HCT116 (cell line): Measurements from ENCODE around the gene FREM1. TPM values are rescaled to one million over a fixed set of nuclear protein-coding genes. Genes with fewer than 3 reads are reported as not detected.

Experiments used
- ATAC-seq: fragments of 200-7000 bp; cut with Tn5 transposase; 2 replicates; pipeline ENCODE4 v1.9.1; 2020; ENCODE audit warnings: mild to moderate bottlenecking, moderate library complexity
- BruUV-seq: library from RNA; stranded (reverse); fragments of 400-500 nt; replicated peaks from 2 replicates; lab custom pipeline; 2021; lab: Mats Ljungman, UMichigan
- CTCF ChIA-PET: fragments of 300-600 bp; sonication (Branson Sonifier 250); formaldehyde crosslinking; loops from one replicate; lab custom pipeline; 2021; ENCODE audit warnings: antibody characterized with exemption; lab: Charles Lee
- POLR2A ChIA-PET: fragments of 300-600, 350-600 bp; sonication (Branson Sonifier 250); formaldehyde crosslinking; loops from one replicate; lab custom pipeline; 2021; ENCODE audit warnings: antibody characterized with exemption; lab: Charles Lee
- RAD21 ChIA-PET, 2 experiments: fragments of 300-600 bp; sonication (Branson Sonifier 250); formaldehyde crosslinking; loops; one replicate each; lab custom pipeline; 2023; ENCODE audit warnings: low total read pairs in 2 of 2; ENCODE audit not compliant: uncharacterized antibody in 2 of 2, unreplicated experiment in 2 of 2, low non-redundant PET in 1 of 2; lab: Charles Lee
- DNase-seq: peaks from one replicate; pipeline ENCODE4 v3.0.0-alpha.2; 2010; ENCODE audit warnings: low read depth, low spot score
- H2AFZ ChIP-seq: fragments of 200-600 bp; shearing (Covaris generic), sonication (generic); 2 replicates; pipeline ENCODE4 v1.6.1; 2017; ENCODE audit warnings: low read depth, mixed run types, mixed read lengths, antibody characterized with exemption, low read length; ENCODE audit not compliant: poor library complexity, severe bottlenecking
- H3K27ac ChIP-seq: 2 replicates; pipeline ENCODE4 v1.5.1; 2012; ENCODE audit warnings: low read depth, low read length
- H3K27me3 ChIP-seq: fragments of 200-600 bp; sonication (generic); 2 replicates; pipeline ENCODE4 v1.6.1; 2016; ENCODE audit warnings: mixed run types, low read length, mixed read lengths; ENCODE audit not compliant: insufficient read depth
- H3K36me3 ChIP-seq, 2 experiments: fragments of 200-500 bp in 1 of 2; fragments of 200-600 bp in 1 of 2; sonication (Bioruptor generic) in 1 of 2; sonication (generic) in 1 of 2; 2 replicates each; pipeline versions ENCODE4 v1.5.1 to v1.6.1; 2014 to 2016; ENCODE audit warnings: low read length in 2 of 2, inconsistent platforms in 1 of 2, mixed read lengths in 1 of 2, mixed run types in 1 of 2; ENCODE audit not compliant: insufficient read depth in 2 of 2, control insufficient read depth in 1 of 2
- H3K4me1 ChIP-seq, 2 experiments: fragments of 200-600 bp in 1 of 2; sonication (generic) in 1 of 2; 2 replicates each; pipeline versions ENCODE4 v1.5.1 to v1.6.1; 2012 to 2017; ENCODE audit warnings: low read length in 2 of 2, inconsistent platforms in 1 of 2, mild to moderate bottlenecking in 1 of 2, mixed read lengths in 1 of 2, mixed run types in 1 of 2, moderate library complexity in 1 of 2; ENCODE audit not compliant: insufficient read depth in 2 of 2, control insufficient read depth in 1 of 2
- H3K4me2 ChIP-seq: fragments of 200-600 bp; sonication (generic); 2 replicates; pipeline ENCODE4 v1.6.1; 2017; ENCODE audit warnings: mixed run types, low read length, mixed read lengths
- H3K4me3 ChIP-seq, 2 experiments: fragments of 200-600 bp in 1 of 2; sonication (generic) in 1 of 2; replicated peaks in 1 of 2; 2 replicates each; pipeline ENCODE4 v1.5.1; 2011 to 2016; ENCODE audit warnings: low read length in 2 of 2, control low read depth in 1 of 2, low read depth in 1 of 2, mild to moderate bottlenecking in 1 of 2, mixed read lengths in 1 of 2, mixed run types in 1 of 2
- H3K79me2 ChIP-seq: fragments of 200-600 bp; sonication (generic); 2 replicates; pipeline ENCODE4 v1.6.1; 2017; ENCODE audit warnings: mild to moderate bottlenecking, mixed run types, low read length, moderate library complexity, mixed read lengths; ENCODE audit not compliant: insufficient read depth
- H3K9ac ChIP-seq: fragments of 200-600 bp; sonication (generic); 2 replicates; pipeline ENCODE4 v1.6.1; 2016; ENCODE audit warnings: low read length, mixed read lengths
- H3K9me2 ChIP-seq: fragments of 200-600 bp; sonication (generic), shearing (Covaris generic); 2 replicates; pipeline ENCODE4 v1.6.1; 2017; ENCODE audit warnings: mixed run types, mild to moderate bottlenecking, moderate library complexity; ENCODE audit not compliant: insufficient read depth
- H3K9me3 ChIP-seq, 2 experiments: fragments of 200-500 bp in 1 of 2; fragments of 200-600 bp in 1 of 2; sonication (Bioruptor generic) in 1 of 2; sonication (generic) in 1 of 2; 2 replicates each; pipeline ENCODE4 v1.6.1; 2014 to 2017; ENCODE audit warnings: low read length in 2 of 2, mixed read lengths in 2 of 2, inconsistent platforms in 1 of 2, low read depth in 1 of 2, mild to moderate bottlenecking in 1 of 2, mixed run types in 1 of 2, moderate library complexity in 1 of 2; ENCODE audit not compliant: control insufficient read depth in 1 of 2, insufficient read depth in 1 of 2
- H4K20me1 ChIP-seq: fragments of 200-600 bp; sonication (generic), shearing (Covaris generic); 2 replicates; pipeline ENCODE4 v1.6.1; 2017; ENCODE audit warnings: mixed run types, mild to moderate bottlenecking, moderate library complexity; ENCODE audit not compliant: insufficient read depth
- CBX3 ChIP-seq: IDR thresholded peaks from 2 replicates; pipeline ENCODE4 v1.6.1; 2012; ENCODE audit warnings: low read depth
- CEBPB ChIP-seq: IDR thresholded peaks from 2 replicates; pipeline ENCODE4 v1.6.1; 2012; ENCODE audit warnings: low read depth
- EGR1 ChIP-seq: IDR thresholded peaks from 2 replicates; pipeline ENCODE4 v1.6.1; 2012; ENCODE audit warnings: low read depth
- ELF1 ChIP-seq: IDR thresholded peaks from 2 replicates; pipeline ENCODE4 v1.6.1; 2012; ENCODE audit warnings: low read depth, borderline replicate concordance
- EZH2phosphoT487 ChIP-seq: fragments of 200-600 bp; IDR thresholded peaks from 2 replicates; pipeline ENCODE4 v1.6.1; 2018; ENCODE audit warnings: antibody characterized with exemption, borderline replicate concordance
- FOSL1 ChIP-seq: IDR thresholded peaks from 2 replicates; pipeline ENCODE4 v1.6.1; 2012; ENCODE audit warnings: low read depth
- JUND ChIP-seq: IDR thresholded peaks from 2 replicates; pipeline ENCODE4 v1.6.1; 2012
- RAD21 ChIP-seq: IDR thresholded peaks from 2 replicates; pipeline ENCODE4 v1.6.1; 2012; ENCODE audit warnings: low read depth, mild to moderate bottlenecking
- SIN3A ChIP-seq: IDR thresholded peaks from 2 replicates; pipeline ENCODE4 v1.6.1; 2012; ENCODE audit warnings: low read depth
- TCF7L2 ChIP-seq: IDR thresholded peaks from 2 replicates; pipeline ENCODE4 v1.7.0; 2011; ENCODE audit warnings: borderline replicate concordance, inconsistent platforms; ENCODE audit not compliant: insufficient read depth, insufficient read length; ENCODE audit errors: extremely low read depth
- YY1 ChIP-seq: IDR thresholded peaks from 2 replicates; pipeline ENCODE4 v1.6.1; 2011; ENCODE audit warnings: low read length, low read depth, moderate library complexity, mild to moderate bottlenecking; ENCODE audit not compliant: insufficient replicate concordance; ENCODE audit errors: extremely low read depth
- ZFX ChIP-seq: fragments of 450-650 bp; IDR thresholded peaks from 2 replicates; pipeline ENCODE4 v1.6.1; 2017
- ZNF274 ChIP-seq: fragments of 200-500 bp; sonication (Bioruptor generic); IDR thresholded peaks from 2 replicates; pipeline ENCODE4 v1.6.1; 2014; ENCODE audit warnings: mild to moderate bottlenecking, low read depth, low read length, inconsistent platforms
- intact Hi-C: fragments of 100-400 bp; cut with micrococcal nuclease; formaldehyde crosslinking; loops from 2 replicates; pipeline ENCODE4 v1.10.0; 2022
- total RNA-seq: library from RNA; stranded (reverse); gene quantifications from one replicate; pipeline ENCODE4 v1.2.1, GENCODE V29; 2021; ENCODE audit not compliant: unreplicated experiment
- TF ChIP-seq, protein P1 (sequence below): IDR thresholded peaks from 2 replicates; pipeline ENCODE4 v1.6.1; 2012
- TF ChIP-seq, protein P2 (sequence below): IDR thresholded peaks from 2 replicates; pipeline ENCODE4 v1.6.1; 2011; ENCODE audit warnings: mild to moderate bottlenecking, low read length, moderate library complexity; ENCODE audit not compliant: insufficient replicate concordance; ENCODE audit errors: extremely low read depth
- TF ChIP-seq, protein P3 (sequence below): IDR thresholded peaks from 2 replicates; pipeline ENCODE4 v1.6.1; 2012; ENCODE audit warnings: low read depth

FREM1 gene
- total RNA-seq, 1 experiment from 2014 or later = 0.12 TPM

DNA sequence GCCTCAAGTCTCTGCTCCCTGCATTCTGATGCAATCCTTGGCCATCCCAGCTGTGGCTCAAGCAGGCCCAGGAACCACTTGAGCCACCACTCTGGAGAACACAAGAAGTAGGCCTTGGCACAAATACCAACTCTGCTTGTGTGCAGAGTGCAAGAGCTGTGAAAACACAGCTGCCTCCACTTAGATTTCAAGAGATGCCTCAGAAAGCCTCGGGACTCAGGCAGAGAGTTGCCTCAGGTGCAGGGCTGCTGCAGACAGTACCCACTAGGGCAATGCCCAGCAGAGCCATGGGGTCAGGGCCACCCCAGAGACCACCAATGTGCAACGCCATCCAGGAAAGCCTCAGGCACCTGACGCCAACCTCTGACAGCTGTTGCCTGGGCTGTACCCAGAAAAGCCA, 82.4 kb downstream of the FREM1 start:
- ChIA-PET RAD21 (no interaction called here), CTCF (no interaction called here), POLR2A (no interaction called here)
- no peaks in the 10 kb centered on the region for H3K9me2 ChIP-seq
- H3K27ac ChIP-seq = no peak overlapping the region
- no peaks in the 10 kb centered on the region for H4K20me1 ChIP-seq
- intact Hi-C loops = no loop called here
- no peak overlapping the region for H3K4me2 ChIP-seq
- no peak overlapping the region for H3K9ac ChIP-seq
- H2AFZ ChIP-seq = no peak overlapping the region
- no peaks in the 10 kb centered on the region; the same call in 1 of the 2 replicates for H3K27me3 ChIP-seq
- TF ChIP-seq ZNF274 (no peak), FOSL1 (no peak), EZH2phosphoT487 (no peak), CBX3 (no peak), ELF1 (no peak), CEBPB (no peak), ZFX (no peak), EGR1 (no peak), RAD21 (no peak), JUND (no peak), SIN3A (no peak), TCF7L2 (no peak), YY1 (no peak)
- TF ChIP-seq, protein P1, sequence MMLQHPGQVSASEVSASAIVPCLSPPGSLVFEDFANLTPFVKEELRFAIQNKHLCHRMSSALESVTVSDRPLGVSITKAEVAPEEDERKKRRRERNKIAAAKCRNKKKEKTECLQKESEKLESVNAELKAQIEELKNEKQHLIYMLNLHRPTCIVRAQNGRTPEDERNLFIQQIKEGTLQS = no peak
- TF ChIP-seq, protein P2, sequence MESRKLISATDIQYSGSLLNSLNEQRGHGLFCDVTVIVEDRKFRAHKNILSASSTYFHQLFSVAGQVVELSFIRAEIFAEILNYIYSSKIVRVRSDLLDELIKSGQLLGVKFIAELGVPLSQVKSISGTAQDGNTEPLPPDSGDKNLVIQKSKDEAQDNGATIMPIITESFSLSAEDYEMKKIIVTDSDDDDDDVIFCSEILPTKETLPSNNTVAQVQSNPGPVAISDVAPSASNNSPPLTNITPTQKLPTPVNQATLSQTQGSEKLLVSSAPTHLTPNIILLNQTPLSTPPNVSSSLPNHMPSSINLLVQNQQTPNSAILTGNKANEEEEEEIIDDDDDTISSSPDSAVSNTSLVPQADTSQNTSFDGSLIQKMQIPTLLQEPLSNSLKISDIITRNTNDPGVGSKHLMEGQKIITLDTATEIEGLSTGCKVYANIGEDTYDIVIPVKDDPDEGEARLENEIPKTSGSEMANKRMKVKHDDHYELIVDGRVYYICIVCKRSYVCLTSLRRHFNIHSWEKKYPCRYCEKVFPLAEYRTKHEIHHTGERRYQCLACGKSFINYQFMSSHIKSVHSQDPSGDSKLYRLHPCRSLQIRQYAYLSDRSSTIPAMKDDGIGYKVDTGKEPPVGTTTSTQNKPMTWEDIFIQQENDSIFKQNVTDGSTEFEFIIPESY = no peak
- TF ChIP-seq, protein P3, sequence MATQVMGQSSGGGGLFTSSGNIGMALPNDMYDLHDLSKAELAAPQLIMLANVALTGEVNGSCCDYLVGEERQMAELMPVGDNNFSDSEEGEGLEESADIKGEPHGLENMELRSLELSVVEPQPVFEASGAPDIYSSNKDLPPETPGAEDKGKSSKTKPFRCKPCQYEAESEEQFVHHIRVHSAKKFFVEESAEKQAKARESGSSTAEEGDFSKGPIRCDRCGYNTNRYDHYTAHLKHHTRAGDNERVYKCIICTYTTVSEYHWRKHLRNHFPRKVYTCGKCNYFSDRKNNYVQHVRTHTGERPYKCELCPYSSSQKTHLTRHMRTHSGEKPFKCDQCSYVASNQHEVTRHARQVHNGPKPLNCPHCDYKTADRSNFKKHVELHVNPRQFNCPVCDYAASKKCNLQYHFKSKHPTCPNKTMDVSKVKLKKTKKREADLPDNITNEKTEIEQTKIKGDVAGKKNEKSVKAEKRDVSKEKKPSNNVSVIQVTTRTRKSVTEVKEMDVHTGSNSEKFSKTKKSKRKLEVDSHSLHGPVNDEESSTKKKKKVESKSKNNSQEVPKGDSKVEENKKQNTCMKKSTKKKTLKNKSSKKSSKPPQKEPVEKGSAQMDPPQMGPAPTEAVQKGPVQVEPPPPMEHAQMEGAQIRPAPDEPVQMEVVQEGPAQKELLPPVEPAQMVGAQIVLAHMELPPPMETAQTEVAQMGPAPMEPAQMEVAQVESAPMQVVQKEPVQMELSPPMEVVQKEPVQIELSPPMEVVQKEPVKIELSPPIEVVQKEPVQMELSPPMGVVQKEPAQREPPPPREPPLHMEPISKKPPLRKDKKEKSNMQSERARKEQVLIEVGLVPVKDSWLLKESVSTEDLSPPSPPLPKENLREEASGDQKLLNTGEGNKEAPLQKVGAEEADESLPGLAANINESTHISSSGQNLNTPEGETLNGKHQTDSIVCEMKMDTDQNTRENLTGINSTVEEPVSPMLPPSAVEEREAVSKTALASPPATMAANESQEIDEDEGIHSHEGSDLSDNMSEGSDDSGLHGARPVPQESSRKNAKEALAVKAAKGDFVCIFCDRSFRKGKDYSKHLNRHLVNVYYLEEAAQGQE = no peak
- no peaks in the 10 kb centered on the region for H3K36me3 ChIP-seq
- ATAC-seq (no peak), DNase-seq (no peak)
- no peak overlapping the region for H3K4me3 ChIP-seq
- no peaks in the 10 kb centered on the region for H3K79me2 ChIP-seq
- H3K9me3 ChIP-seq = no peaks in the 10 kb centered on the region
- H3K4me1 ChIP-seq = no peaks in the 10 kb centered on the region
- no TSS peak for BruUV-seq
